DOHH2 (cell line): ENCODE measurements around the gene RANBP1.

Experiments
- CTCF ChIP-seq: fragments of 200-600 bp; sonication (generic); IDR thresholded peaks from one replicate; pipeline ENCODE4 v1.5.1; 2014; ENCODE audit warnings: antibody characterized with exemption, mild to moderate bottlenecking, low read depth, low read length; ENCODE audit not compliant: poor library complexity, severe bottlenecking
- EZH2phosphoT487 ChIP-seq: fragments of 200-600 bp; sonication (generic); IDR thresholded peaks from 2 replicates; pipeline ENCODE4 v1.6.1; 2017; ENCODE audit warnings: borderline replicate concordance, mild to moderate bottlenecking, antibody characterized with exemption, low read length, moderate library complexity, mixed read lengths

GRCh38 chr22:20165913-20166312, 50.0 kb downstream of the RANBP1 start:
- TF ChIP-seq CTCF (no peak), EZH2phosphoT487 (no peak)
